Uterus (tissue), 4 donors: ENCODE measurements around the gene S100A5. TPM values are rescaled to one million over a fixed set of nuclear protein-coding genes. Genes with fewer than 3 reads are reported as not detected.

Experiments used
- DNase-seq, 2 donors: peaks; one replicate each; pipeline ENCODE4 v3.0.0-alpha.2; 2019 to 2020
- H3K27ac ChIP-seq, 2 donors: fragments of 200-600 bp; sonication (generic); 1 replicate in 1 of 2; 2 replicates in 1 of 2; pipeline ENCODE4 v1.5.1; 2016 to 2018
- H3K27me3 ChIP-seq, 2 donors: fragments of 200-600 bp; sonication (generic); one replicate each; pipeline ENCODE4 v1.5.1; 2018 to 2019; ENCODE audit warnings: control low read depth in 1 of 2
- H3K36me3 ChIP-seq, 2 donors: fragments of 200-600 bp; sonication (generic); one replicate each; pipeline ENCODE4 v1.5.1; 2019; ENCODE audit warnings: control low read depth in 1 of 2
- H3K4me1 ChIP-seq, 2 donors: fragments of 200-600 bp; sonication (generic); one replicate each; pipeline ENCODE4 v1.5.1; 2018 to 2019; ENCODE audit warnings: control low read depth in 1 of 2
- H3K4me3 ChIP-seq, 2 donors: fragments of 200-600 bp; sonication (generic); 1 replicate in 1 of 2; 2 replicates in 1 of 2; pipeline ENCODE4 v1.5.1; 2018 to 2019; ENCODE audit warnings: mild to moderate bottlenecking in 1 of 2
- H3K9me3 ChIP-seq, 2 donors: fragments of 200-600 bp; sonication (generic); one replicate each; pipeline ENCODE4 v1.5.1; 2019; ENCODE audit warnings: control low read depth in 1 of 2
- POLR2A ChIP-seq, 2 donors: fragments of 450-650 bp; IDR thresholded peaks; one replicate each; pipeline ENCODE4 v1.6.1; 2016; ENCODE audit warnings: antibody characterized with exemption in 2 of 2, mild to moderate bottlenecking in 1 of 2, moderate library complexity in 1 of 2
- intact Hi-C: fragments of 100-400 bp; cut with DNase I; formaldehyde crosslinking; loops from one replicate; pipeline ENCODE4 v1.15.1; 2023; ENCODE audit warnings: low total_unique reads
- total RNA-seq, 4 donors: library from RNA; depleted of rRNA in 3 of 4; stranded (reverse); fragments of >200 nt in 3 of 4; gene quantifications; one replicate each; pipeline versions ENCODE4 v1.1.0 to v1.2.4, GENCODE V29; 2014 to 2023
- TF ChIP-seq, protein P1 (sequence below), 4 experiments: fragments of 200-600 bp in 2 of 4; fragments of 450-650 bp in 2 of 4; sonication (generic) in 2 of 4; IDR thresholded peaks; one replicate each; pipeline ENCODE4 v1.5.1; 2016 to 2019; ENCODE audit warnings: antibody characterized with exemption in 4 of 4, mild to moderate bottlenecking in 2 of 4, moderate library complexity in 1 of 4
- donor health status: DM: yes; HTN: yes; CAD: no.

Gene S100A5
- total RNA-seq, 4 donors from 2014 or later = not detected

DNA sequence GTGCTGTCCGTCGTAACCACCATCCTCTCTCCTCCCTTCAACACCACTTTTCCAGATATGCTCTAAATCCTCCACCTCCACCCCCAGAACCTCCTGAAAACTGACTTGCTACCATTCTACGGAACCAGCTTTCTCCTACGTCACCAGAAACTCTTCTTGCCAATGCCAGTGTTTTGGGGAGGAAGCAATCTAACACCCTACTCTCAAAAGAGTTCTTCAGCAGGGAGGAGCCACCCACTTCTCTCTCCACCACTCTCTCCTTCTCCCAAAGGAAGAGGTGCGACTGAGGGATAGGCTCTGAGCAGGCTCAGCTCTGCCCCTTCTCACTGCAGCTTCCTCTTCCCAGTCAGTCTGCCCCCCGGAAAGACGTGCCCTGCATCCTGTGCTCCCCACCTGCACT, 31.0 kb upstream of the S100A5 start:
- Histone ChIP-seq H3K36me3 (no peaks in the 10 kb centered on the region), H3K9me3 (no peaks in the 10 kb centered on the region), H3K27ac (no peak overlapping the region), H3K4me3 (no peak overlapping the region), H3K27me3 (no peaks in the 10 kb centered on the region), H3K4me1 (peaks cover 5 to 8% of the 10 kb centered on the region in 2 donors)
- intact Hi-C loops = no loop called here
- no peak for DNase-seq
- TF ChIP-seq, protein P1, sequence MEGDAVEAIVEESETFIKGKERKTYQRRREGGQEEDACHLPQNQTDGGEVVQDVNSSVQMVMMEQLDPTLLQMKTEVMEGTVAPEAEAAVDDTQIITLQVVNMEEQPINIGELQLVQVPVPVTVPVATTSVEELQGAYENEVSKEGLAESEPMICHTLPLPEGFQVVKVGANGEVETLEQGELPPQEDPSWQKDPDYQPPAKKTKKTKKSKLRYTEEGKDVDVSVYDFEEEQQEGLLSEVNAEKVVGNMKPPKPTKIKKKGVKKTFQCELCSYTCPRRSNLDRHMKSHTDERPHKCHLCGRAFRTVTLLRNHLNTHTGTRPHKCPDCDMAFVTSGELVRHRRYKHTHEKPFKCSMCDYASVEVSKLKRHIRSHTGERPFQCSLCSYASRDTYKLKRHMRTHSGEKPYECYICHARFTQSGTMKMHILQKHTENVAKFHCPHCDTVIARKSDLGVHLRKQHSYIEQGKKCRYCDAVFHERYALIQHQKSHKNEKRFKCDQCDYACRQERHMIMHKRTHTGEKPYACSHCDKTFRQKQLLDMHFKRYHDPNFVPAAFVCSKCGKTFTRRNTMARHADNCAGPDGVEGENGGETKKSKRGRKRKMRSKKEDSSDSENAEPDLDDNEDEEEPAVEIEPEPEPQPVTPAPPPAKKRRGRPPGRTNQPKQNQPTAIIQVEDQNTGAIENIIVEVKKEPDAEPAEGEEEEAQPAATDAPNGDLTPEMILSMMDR (IDR thresholded peaks at IDR 0.05) = no peak
- no peak for TF ChIP-seq POLR2A (IDR thresholded peaks at IDR 0.05)

DNA sequence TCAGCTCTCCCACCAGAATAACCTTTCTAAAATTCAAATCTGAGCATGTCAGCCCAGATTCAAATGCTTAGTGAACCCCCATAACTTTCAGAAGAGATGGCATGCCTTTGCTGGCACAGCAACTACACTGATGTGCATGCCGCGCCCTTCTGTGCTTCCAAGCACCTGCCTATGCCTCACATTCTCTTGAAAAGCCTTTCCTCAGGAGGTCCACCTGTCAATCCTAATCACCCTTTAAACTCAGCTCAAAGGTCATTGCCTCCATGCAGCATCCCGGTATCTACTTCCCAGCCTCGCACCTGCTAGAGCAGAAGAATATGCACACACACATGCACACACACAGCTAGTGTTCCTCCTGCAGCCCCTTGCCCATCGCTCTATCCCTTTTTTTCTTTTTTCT, 30.1 kb upstream of the S100A5 start:
- Histone ChIP-seq H3K4me1 (peaks cover 5 to 12% of the 10 kb centered on the region in 2 donors), H3K27ac (no peak overlapping the region), H3K27me3 (no peaks in the 10 kb centered on the region), H3K4me3 (no peak overlapping the region), H3K9me3 (no peaks in the 10 kb centered on the region), H3K36me3 (no peaks in the 10 kb centered on the region)
- intact Hi-C loops = no loop called here
- DNase-seq = no peak
- TF ChIP-seq, protein P1 (IDR thresholded peaks at IDR 0.05) = no peak
- TF ChIP-seq POLR2A (IDR thresholded peaks at IDR 0.05) = no peak

DNA sequence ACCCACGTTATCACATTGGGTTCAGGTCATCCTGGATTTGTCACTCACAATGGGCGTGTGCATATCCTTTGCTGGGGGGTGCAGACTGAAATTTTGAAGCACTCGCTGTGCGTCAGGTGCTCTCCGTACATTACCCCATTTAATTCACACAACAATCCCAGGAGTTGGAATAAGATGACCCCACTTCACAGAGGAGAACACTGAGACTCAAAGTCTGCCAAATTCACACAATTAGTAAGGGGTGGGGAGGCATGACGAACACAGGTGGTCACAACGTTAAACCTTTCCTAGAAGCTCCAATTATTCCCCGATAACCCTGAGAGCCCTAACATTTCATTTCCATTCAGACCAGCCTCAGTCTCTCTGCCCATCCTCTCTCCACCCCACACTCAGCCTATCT, 28.7 kb upstream of the S100A5 start:
- TF ChIP-seq, protein P1 (IDR thresholded peaks at IDR 0.05) = no peak
- TF ChIP-seq POLR2A (IDR thresholded peaks at IDR 0.05) = no peak
- Histone ChIP-seq H3K4me1 (peaks cover 5 to 12% of the 10 kb centered on the region in 2 donors), H3K9me3 (no peaks in the 10 kb centered on the region), H3K4me3 (no peak overlapping the region), H3K27ac (no peak overlapping the region), H3K36me3 (no peaks in the 10 kb centered on the region), H3K27me3 (no peaks in the 10 kb centered on the region)
- intact Hi-C loops = loop anchor here (2.0 kb wide), 1 partner anchor 37 kb away; no protein-coding TSS in a partner anchor
- DNase-seq = no peak

DNA sequence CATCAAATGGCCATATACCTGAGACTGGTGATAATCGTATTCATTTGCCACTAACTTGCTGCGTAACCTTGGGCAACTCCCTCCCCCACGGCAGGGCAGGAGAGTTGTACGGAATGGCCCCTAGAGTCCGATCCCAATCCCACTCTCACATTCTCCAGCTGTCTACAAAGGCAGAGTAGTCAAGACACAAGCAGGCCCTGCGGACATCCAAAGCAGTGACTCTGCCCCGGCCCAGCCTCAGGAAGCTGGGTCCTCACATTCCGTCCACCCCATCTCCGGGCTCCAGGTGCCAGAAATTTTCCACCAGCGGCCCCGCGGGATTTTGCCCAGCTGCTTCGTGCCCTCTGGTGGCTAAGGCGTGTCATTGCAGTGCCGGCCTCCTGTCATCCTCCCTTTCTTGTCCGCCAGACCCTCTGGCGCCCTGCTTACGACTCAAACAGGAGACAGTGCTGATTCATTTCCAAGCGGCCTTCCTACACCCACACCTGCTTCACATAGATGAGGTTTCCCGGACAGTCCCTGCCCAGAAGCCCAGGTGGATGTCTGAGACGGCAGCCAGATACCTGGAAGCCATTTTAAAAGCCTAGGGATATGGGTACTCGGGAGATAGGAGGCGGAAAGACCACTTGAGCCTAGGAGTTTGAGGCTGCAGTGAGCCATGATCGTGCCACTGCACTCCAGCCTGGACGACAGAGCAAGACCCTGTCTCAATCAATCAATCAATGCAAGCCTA, 27.8 kb upstream of the S100A5 start:
- DNase-seq = peak; percentile 93
- Histone ChIP-seq H3K27ac (peak overlapping the region; percentile 89 to 91), H3K27me3 (no peaks in the 10 kb centered on the region), H3K4me1 (peaks cover 5 to 12% of the 10 kb centered on the region in 2 donors), H3K36me3 (no peaks in the 10 kb centered on the region), H3K4me3 (peak overlapping the region in 1 of 2 donors; percentile 19), H3K9me3 (no peaks in the 10 kb centered on the region)
- TF ChIP-seq, protein P1 (IDR thresholded peaks at IDR 0.05) = peak; percentile 99 to 100 (median 99)
- TF ChIP-seq POLR2A (IDR thresholded peaks at IDR 0.05) = peak in 1 of 2 donors; percentile 37
- intact Hi-C loops = loop anchor here (1.0 to 2.0 kb wide), 2 partner anchors 36 to 58 kb away; no protein-coding TSS in a partner anchor

DNA sequence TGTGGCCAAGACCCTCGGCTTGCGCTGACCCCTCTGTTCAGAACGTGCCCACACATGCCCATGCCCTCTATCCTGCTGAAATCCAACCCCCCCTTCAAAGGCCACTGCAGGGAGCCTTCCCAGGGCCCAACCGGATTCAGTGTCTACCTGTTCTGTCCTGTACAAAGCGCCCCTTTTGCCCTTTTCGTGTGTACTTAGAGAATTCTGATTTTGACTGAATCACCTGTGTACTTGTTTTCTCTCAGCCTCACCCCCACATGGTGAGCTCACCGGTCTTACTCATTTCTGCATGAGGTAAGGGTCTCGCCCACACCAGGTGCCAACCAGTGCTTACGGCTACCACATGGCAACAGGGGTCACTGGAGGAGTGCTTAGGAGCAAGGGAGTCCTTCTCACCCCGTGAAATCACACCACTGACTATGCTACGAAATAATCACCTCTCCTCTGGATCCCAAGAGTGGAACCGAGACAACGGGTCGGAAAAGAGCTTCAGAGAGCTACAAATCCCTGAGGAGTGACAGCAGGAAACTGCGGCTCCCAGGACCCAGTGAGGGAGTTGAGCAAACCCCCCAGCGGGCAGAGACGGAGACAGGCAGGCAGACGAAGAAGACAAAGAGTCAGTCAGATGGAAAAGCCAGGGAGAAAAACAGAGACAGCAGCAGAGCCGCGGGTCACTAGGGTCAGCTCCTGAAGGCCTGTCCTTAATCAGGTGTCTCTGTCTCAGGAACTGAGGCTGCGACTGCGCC, 27.1 kb upstream of the S100A5 start:
- peak overlapping the region; percentile 89 to 91 for H3K27ac ChIP-seq
- TF ChIP-seq, protein P1 (IDR thresholded peaks at IDR 0.05) = no peak
- TF ChIP-seq POLR2A (IDR thresholded peaks at IDR 0.05) = no peak
- H3K4me3 ChIP-seq = peak overlapping the region in 1 of 2 donors; percentile 19
- no peaks in the 10 kb centered on the region for H3K9me3 ChIP-seq
- no peaks in the 10 kb centered on the region for H3K36me3 ChIP-seq
- DNase-seq = peak in 1 of 2 donors; percentile 64
- intact Hi-C loops = loop anchor here (1.0 to 2.0 kb wide), 2 partner anchors 35 to 57 kb away; no protein-coding TSS in a partner anchor
- H3K4me1 ChIP-seq = peaks cover 5 to 12% of the 10 kb centered on the region in 2 donors
- H3K27me3 ChIP-seq = no peaks in the 10 kb centered on the region
